Stimulated activated CD8-positive, alpha-beta memory T cell treated with anti-CD3 and anti-CD28 coated beads, Interleukin-7, amount 100 ng/mL, for 1 hour (primary cell): ENCODE measurements around the gene DLST.

ENCODE experiments used
- DNase-seq, 2 donors: peaks; one replicate each; pipeline ENCODE4 v3.0.0-alpha.2; 2020; ENCODE audit warnings: low read depth in 2 of 2

Gene DLST

GRCh38 chr14:74860899-74861733 is 20.6 kb upstream of the DLST start:
- DNase-seq, result peak; percentile 81 to 98

DNA sequence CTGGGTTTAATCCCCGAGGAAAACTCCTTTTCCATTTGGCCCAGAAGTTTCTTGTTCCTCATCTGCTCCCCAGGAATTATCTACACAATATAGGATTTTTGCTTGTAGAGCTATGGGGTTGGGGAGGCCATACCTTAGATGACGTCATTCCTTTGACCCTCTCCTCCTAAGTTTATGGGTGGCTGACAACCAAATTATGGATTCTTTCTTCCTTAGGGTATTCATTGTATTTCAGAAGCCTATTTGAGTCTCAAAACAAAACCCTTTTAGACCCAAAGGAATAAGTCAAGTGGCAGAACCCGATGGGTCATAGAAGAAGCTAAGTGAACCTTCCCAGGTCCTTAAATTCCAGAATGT is 20.0 kb upstream of the DLST start:
- DNase-seq, result no peak

DNA sequence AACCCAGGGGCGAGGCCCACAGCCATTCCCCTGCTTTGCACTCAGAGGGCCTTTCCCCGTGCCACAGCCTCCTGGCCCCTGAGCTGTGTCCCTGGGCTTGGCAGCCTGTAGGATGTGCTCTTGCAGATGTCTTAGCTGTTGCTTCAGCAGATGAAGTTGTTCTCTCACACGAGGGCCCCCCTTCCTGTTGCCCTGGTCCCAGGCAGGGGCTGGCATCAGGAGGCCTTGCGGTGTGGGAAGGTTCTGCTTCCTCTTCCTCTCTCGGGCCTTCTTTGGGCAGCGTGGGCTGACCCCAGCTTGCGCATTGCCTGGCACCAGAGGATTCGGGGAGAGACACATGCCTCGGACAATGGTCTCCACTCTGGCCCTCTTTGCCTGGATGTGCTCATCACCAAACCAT is 18.4 kb upstream of the DLST start:
- DNase-seq, result no peak

DNA sequence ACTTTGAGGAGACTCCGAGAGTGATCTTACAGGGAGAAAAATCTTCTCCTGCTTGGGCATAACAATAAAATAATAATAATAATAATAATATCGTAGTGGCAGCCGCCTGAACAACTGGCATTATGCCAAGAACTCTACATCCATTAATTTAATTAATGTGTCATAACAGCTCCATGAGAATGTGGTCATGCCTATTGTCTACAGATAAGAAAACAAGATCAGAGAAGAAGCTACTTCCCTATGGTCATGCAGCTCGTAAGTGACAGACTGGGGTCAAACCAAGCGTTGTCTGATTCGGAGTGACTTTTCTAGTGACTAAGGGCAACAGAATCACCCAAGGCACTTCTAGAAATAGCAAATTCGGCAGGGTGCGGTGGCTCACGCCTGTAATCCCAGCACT is 17.5 kb upstream of the DLST start:
- no peak for DNase-seq

GRCh38 chr14:74865156-74865555 is 16.6 kb upstream of the DLST start:
- DNase-seq, result no peak

DNA sequence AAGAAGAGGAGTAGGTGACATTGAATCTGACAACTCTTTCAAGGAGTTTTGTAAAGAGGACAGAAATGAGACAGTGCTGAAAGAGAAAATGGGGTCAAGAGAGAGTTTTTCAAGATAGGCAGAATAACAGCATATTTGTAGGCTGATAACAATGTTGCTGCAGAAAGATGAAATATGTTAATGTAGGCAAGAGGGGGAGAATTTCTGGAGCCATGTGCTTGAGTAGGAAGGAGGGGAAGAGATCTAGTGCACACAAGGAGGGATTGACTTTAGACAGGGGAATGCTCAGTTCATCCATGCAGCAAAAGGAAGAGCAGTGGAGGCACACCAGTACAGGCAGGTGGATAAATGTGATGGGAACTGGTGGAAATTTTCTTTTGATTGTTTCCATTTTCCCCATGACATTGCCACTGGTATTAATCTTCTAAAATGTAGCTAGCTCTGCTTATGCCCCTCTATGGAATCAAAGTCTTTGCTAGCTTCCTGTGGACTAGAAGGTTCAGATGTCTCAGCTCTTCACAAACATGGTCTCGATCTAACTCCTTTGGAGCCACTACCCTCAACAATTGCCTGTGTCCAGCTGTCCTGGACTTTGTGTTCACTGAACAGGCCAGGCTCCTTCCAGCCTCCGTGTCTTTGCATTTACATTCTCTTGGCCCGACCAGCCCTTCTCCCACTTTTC is 14.9 kb upstream of the DLST start:
- DNase-seq, result no peak

DNA sequence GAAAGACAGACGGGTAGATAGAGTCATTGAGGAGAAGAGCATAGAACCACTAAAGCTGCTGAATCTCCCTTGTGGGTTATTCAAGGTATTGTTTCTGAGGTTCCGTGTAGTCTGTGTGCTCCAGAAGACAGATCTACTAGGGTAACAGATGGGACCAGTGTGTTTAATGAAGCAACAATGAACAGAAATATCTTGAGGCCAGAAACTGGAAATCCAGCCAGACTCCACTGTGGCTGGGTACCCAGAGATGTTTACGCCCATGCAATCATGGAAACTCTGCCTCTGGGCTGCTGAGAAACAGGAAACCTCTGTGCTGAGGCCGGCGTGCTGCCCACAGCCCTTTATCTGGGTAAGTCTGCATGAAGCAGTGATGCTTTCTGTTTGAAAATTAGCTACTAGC is 14.0 kb upstream of the DLST start:
- peak; percentile 27 to 38 for DNase-seq

DNA sequence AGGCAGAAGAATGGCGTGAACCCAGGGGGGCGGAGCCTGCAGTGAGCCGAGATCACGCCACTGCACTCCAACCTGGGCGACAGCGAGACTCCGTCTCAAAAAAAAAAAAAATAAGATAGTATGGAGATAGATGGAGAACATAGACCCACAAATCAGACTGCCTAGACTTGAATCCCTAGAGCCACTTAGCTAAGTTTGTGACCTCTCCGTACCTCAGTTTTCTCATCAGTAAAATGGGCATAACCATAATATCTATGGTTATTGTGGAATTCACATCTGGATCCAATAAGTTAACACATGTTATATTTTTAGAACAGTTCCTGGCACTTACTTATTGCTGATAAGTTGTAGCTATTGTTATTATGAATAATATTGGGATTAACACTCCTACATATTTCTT is 13.0 kb upstream of the DLST start:
- DNase-seq, result no peak

GRCh38 chr14:74871819-74872218 is 9.9 kb upstream of the DLST start:
- no peak for DNase-seq

DNA sequence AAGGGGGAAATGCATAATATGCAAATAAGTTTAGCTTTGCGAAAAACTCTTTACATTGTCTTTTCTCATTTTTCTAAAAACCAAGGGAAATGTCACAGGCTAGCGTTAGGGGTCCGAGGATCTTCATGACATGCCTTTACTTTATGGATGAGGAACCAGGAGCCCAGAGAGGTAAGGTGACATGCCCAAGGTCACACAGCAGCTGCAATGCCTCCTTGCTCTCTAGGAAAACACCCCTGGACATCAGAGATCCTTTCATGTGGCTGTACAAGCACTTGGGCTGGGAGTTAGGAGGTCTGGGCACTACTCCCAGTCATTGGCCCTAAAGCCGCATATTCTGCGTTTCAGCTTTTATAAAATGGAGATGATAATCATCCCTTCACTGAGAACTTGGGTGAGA is 6.5 kb upstream of the DLST start:
- no peak for DNase-seq

DNA sequence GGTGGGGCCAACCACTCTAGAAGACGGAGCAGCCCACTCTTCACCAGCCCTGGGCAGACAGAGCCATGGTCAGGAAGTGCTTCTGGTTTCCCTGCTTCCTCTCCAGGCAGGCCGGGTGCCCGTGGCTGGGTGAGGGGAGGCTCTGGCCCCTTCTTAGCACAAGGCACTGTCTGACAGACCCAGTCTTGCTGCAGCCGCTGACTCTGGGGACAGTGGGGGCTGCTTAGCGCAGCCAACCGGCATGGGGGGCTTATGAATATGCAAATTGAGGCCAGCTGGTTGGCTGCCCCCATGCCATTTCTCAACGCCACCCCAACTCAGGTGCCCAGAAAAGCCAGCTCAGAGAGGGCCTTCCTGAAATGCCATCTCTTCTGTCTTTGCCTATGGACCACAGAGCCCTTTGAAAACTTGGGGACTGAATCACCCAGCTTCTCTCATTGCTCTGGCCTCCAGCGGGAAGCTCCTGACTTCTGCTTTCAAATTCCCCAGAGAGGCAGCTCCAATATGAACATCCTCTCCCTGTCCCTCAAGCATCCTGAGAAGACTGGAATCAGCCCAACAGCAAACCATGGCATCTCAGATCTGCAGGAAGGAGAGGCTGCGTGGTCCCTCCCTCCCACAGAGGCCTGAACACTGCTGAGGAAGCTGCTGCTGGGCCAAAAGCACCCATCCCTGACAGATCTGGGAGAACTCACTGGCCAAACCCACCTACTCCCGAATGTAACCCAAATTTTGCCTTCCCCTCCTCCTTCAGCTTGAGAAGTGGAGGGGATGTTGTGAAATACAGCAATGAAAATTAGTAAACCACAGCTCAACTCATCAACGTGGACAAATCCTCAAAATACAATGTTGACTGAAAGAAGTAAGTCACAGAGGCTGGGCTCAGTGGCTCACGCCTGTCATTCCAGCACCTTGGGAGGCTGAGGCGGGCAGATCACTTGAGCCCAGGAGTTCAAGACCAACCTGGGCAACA is 5.5 kb upstream of the DLST start, which contains the start of gene PROX2:
Gene PROX2 (minus strand): TSS at position 205 of the 973 bp plus-strand sequence. CDS start 12,311 bp downstream, outside the sequence.
- no peak for DNase-seq

DNA sequence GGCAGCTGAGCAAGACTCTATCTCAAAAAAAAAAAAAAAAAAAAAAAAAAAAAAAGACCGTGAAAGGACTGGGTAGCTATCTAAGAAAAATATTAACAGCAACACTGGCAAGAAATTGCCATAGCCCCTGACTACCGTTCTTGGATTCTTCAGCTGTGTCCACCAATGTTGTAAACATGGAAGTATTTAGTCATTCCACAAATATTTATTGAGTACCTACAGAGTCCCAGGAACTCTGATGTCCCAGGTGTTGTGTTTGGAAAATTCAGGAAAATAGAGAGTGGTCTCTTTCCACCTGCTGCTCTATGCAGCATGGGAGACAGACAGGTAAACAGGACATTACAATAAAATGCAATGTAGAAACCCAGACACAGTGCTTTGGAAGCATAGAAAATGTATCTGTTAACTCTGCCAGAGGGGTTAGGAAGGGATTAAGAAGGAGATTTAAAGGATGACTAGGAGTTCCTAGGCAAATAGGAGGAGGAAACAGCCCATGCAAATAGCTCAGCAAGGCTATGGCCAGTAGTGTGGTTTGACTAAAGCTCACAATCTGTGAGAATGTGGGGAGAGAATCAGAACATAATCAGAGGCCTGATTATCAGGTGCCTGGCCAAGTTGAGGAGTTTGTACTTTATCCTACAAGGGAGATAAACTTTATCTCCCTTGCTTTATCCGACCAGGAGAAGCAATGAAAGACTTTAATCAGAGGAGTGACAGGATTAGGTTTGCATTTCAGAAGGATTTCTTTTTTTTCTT is 2.1 kb upstream of the DLST start:
- DNase-seq, result no peak

GRCh38 chr14:74882103-74882920 is 596 bp downstream of the DLST start:
- DNase-seq, result no peak

- no peak for DNase-seq
These were observed 4.3 kb downstream of the DLST start for GRCh38 chr14:74886001-74886400.

DNA sequence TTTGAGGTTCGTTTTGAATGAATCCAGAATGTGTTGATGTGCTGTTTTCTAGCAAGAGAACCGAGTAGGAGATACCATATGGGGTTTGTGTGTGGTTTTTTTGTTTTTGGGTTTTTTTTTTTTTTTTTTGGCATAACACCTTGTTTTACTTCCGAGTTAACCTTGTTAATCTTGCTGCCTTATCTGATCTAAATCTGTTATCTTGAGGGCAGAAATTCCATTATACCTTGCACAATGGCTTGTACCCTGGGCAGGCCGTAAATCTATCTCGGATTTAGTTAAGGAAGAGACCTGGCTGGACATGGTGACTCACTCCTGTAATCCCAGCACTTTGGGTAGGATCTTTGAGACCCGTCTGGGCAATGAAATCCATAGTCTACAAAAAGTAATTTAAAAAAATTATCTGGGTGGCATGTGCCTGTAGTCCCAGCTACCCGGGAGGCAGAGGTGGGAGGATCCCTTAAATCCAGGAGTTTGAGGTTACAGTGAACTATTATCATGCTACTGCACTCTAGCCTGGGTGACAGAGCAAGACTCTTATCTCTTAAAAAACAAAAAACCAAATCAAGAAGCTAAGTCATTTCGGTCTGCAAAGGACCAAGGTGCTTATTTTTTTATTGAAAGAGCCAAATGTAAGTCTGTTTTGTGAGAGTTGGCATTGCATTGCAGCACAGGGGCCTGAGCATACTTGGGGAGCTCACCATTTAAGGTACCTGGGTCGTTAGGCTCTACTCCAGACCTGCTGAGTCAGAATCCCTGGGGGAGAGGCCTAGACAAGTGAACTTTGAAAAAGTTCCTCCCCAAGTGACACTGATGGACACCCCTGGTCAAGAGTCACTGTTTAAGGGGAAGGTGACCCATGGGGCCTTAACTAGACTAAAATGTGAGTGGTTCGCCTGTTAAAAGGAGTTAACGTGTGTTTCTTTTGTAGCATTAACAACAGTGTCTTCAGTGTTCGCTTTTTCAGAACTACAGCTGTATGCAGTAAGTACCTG is 6.7 kb downstream of the DLST start:
- no peak for DNase-seq

- no peak for DNase-seq
These were observed 8.5 kb downstream of the DLST start for GRCh38 chr14:74890262-74890661.

DNA sequence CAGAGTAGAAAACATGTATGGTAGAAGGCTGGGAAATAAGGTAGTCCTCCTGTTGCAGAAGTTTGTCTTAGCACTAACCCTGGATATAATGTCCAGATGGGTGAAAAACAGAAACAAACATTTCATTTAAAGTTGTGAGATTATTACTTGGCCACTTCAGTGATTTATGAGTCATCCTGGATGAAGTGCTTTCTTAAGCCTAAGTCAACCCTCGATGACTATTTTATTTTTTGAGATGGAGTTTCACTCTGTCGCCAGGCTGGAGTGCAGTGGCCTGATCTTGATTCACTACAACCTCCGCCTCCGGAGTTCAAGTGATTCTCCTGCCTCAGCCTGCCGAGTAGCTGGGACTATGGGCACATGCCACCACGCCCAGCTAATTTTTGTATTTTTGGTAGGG is 10.2 kb downstream of the DLST start:
- no peak for DNase-seq

- DNase-seq, result no peak
These were observed 11.0 kb downstream of the DLST start for GRCh38 chr14:74892745-74893144.

DNA sequence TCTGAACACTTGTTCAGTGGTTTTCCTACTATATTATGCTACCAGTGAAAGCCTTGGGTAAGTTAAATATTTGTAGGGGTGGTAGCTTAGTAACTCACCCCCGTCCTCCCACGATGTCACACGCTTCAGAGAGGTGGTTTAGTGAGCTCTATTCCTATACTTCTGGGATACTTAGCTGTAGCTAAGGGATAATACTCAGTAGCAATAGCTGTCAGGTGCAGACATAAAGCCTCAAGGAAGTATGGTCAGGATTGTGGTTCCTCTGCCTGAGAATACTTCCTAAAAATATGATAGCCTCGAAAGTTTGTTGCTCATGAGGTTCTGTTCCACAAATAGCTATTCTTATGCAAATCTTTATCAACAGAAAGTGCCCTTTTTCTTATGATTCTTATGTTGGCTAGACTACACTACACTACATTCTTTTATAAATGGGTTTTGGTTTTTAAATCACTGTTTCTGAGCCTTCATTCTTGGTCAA is 11.9 kb downstream of the DLST start:
- no peak for DNase-seq
